Muscle layer of duodenum (tissue), 2 donors: ENCODE results near the gene MYH7.
"Not testable (repeated sequence)": the region's sequence is repeated elsewhere in the genome, so short reads cannot be mapped to it uniquely, and the experiment has no call there.

ENCODE experiments used
- H3K27ac ChIP-seq: one replicate; pipeline ENCODE4 v1.7.0; 2013; ENCODE audit warnings: mild to moderate bottlenecking, low read length
- H3K27me3 ChIP-seq: one replicate; pipeline ENCODE4 v1.7.0; 2013; ENCODE audit warnings: low read depth, mild to moderate bottlenecking, control low read depth, low read length
- H3K36me3 ChIP-seq, 2 donors: one replicate each; pipeline ENCODE4 v1.7.0; 2013; ENCODE audit warnings: low read length in 2 of 2, control low read depth in 1 of 2, mild to moderate bottlenecking in 1 of 2; ENCODE audit not compliant: insufficient read depth in 2 of 2, control insufficient read depth in 1 of 2
- H3K4me1 ChIP-seq, 2 donors: one replicate each; pipeline ENCODE4 v1.7.0; 2013; ENCODE audit warnings: low read length in 2 of 2, mild to moderate bottlenecking in 2 of 2, control low read depth in 1 of 2, moderate library complexity in 1 of 2; ENCODE audit not compliant: insufficient read depth in 2 of 2, control insufficient read depth in 1 of 2
- H3K4me3 ChIP-seq, 2 donors: one replicate each; pipeline ENCODE4 v1.7.0; 2013; ENCODE audit warnings: low read length in 2 of 2, low read depth in 1 of 2, mild to moderate bottlenecking in 1 of 2
- H3K9me3 ChIP-seq, 2 donors: one replicate each; pipeline ENCODE4 v1.7.0; 2013; ENCODE audit warnings: low read length in 2 of 2, control low read depth in 1 of 2, mild to moderate bottlenecking in 1 of 2; ENCODE audit not compliant: control insufficient read depth in 1 of 2
- donor health status: healthy.

Gene MYH7

GRCh38 chr14:23421594-23421993 is 13.9 kb downstream of the MYH7 start:
- H3K4me3 ChIP-seq, result no peak overlapping the region
- no peaks in the 10 kb centered on the region for H3K27me3 ChIP-seq
- H3K9me3 ChIP-seq, result no peaks in the 10 kb centered on the region
- no peak overlapping the region for H3K27ac ChIP-seq
- no peaks in the 10 kb centered on the region for H3K36me3 ChIP-seq
- H3K4me1 ChIP-seq, result no peaks in the 10 kb centered on the region

- H3K4me3 ChIP-seq, H3K27ac ChIP-seq, H3K9me3 ChIP-seq, H3K27me3 ChIP-seq, H3K4me1 ChIP-seq, H3K36me3 ChIP-seq: not testable (repeated sequence)
These were observed 15.8 kb downstream of the MYH7 start for GRCh38 chr14:23419646-23420045.

GRCh38 chr14:23418021-23418420 is 17.4 kb downstream of the MYH7 start:
- Histone ChIP-seq H3K36me3 (no peaks in the 10 kb centered on the region), H3K4me1 (no peaks in the 10 kb centered on the region), H3K27ac (no peak overlapping the region), H3K9me3 (no peaks in the 10 kb centered on the region), H3K4me3 (no peak overlapping the region), H3K27me3 (no peaks in the 10 kb centered on the region)

GRCh38 chr14:23417269-23417668 is 18.2 kb downstream of the MYH7 start:
- H3K36me3 ChIP-seq, H3K9me3 ChIP-seq, H3K4me1 ChIP-seq, H3K27ac ChIP-seq, H3K4me3 ChIP-seq, H3K27me3 ChIP-seq: not testable (repeated sequence)

GRCh38 chr14:23416801-23417200 is 18.7 kb downstream of the MYH7 start:
- Histone ChIP-seq H3K36me3 (no peaks in the 10 kb centered on the region), H3K27me3 (no peaks in the 10 kb centered on the region), H3K9me3 (no peaks in the 10 kb centered on the region), H3K27ac (no peak overlapping the region), H3K4me1 (no peaks in the 10 kb centered on the region), H3K4me3 (no peak overlapping the region)

- H3K9me3 ChIP-seq, result no peaks in the 10 kb centered on the region
- H3K36me3 ChIP-seq, result no peaks in the 10 kb centered on the region
- H3K27ac ChIP-seq, result no peak overlapping the region
- H3K4me3 ChIP-seq, result no peak overlapping the region
- H3K27me3 ChIP-seq, result no peaks in the 10 kb centered on the region
- H3K4me1 ChIP-seq, result no peaks in the 10 kb centered on the region
These were observed 19.4 kb downstream of the MYH7 start for GRCh38 chr14:23415821-23416778.

- Histone ChIP-seq H3K4me3 (no peak overlapping the region), H3K27ac (no peak overlapping the region), H3K27me3 (no peaks in the 10 kb centered on the region), H3K9me3 (no peaks in the 10 kb centered on the region), H3K36me3 (no peaks in the 10 kb centered on the region), H3K4me1 (no peaks in the 10 kb centered on the region)
These were observed 20.3 kb downstream of the MYH7 start for GRCh38 chr14:23414906-23415820.

- H3K4me3 ChIP-seq, result no peak overlapping the region
- H3K27ac ChIP-seq, result no peak overlapping the region
- H3K27me3 ChIP-seq, result no peaks in the 10 kb centered on the region
- H3K4me1 ChIP-seq, result no peaks in the 10 kb centered on the region
- H3K36me3 ChIP-seq, result no peaks in the 10 kb centered on the region
- no peaks in the 10 kb centered on the region for H3K9me3 ChIP-seq
These were observed 21.2 kb downstream of the MYH7 start for GRCh38 chr14:23414254-23414653.

- Histone ChIP-seq H3K27me3 (no peaks in the 10 kb centered on the region), H3K4me3 (no peak overlapping the region), H3K9me3 (no peaks in the 10 kb centered on the region), H3K36me3 (no peaks in the 10 kb centered on the region), H3K4me1 (no peaks in the 10 kb centered on the region), H3K27ac (no peak overlapping the region)
These were observed 21.8 kb downstream of the MYH7 start for GRCh38 chr14:23413681-23414080.

- Histone ChIP-seq H3K9me3 (no peaks in the 10 kb centered on the region), H3K36me3 (no peaks in the 10 kb centered on the region), H3K4me3 (no peak overlapping the region), H3K4me1 (no peaks in the 10 kb centered on the region), H3K27ac (no peak overlapping the region), H3K27me3 (no peaks in the 10 kb centered on the region)
These were observed 23.6 kb downstream of the MYH7 start for GRCh38 chr14:23411563-23412525.
